Liver (tissue), 3 donors: ENCODE measurements around the gene LIN9.

Experiments
- CTCF ChIP-seq: fragments of 150-350 bp; IDR thresholded peaks from 2 replicates; pipeline ENCODE4 v1.5.1; 2017; ENCODE audit warnings: improper control_type of control experiment, low read depth, low read length; ENCODE audit not compliant: missing input control
- TAF1 ChIP-seq: conservative IDR thresholded peaks from 2 replicates; pipeline ENCODE4 v1.6.1; 2016; ENCODE audit warnings: antibody characterized with exemption, mild to moderate bottlenecking
- donor health status: healthy.
- donor health status: healthy.

- TF ChIP-seq CTCF (no peak), TAF1 (no peak)
These were observed 40.1 kb upstream of the LIN9 start for GRCh38 chr1:226349081-226349480.
